Thoracic aorta (tissue), 2 donors: ENCODE results near the gene CLDN11. TPM values are rescaled to one million over a fixed set of nuclear protein-coding genes. Genes with fewer than 3 reads are reported as not detected.

ENCODE experiments used
- ATAC-seq: fragments of 150-250 bp; one replicate; pipeline ENCODE4 v1.8.0; 2017; ENCODE audit warnings: low read depth; ENCODE audit not compliant: insufficient number of reproducible peaks, low FRiP score
- DNase-seq: peaks from one replicate; pipeline ENCODE4 v3.0.0-alpha.2; 2020; ENCODE audit warnings: low spot score
- H3K27ac ChIP-seq, 2 donors: fragments of 200-600 bp; sonication (generic); 1 replicate in 1 of 2; 2 replicates in 1 of 2; pipeline ENCODE4 v1.5.1; 2016; ENCODE audit warnings: mild to moderate bottlenecking in 2 of 2, moderate library complexity in 2 of 2
- H3K27me3 ChIP-seq: fragments of 200-600 bp; sonication (generic); replicated peaks from 2 replicates; pipeline ENCODE4 v1.6.0; 2016; ENCODE audit warnings: mild to moderate bottlenecking; ENCODE audit not compliant: insufficient read depth
- H3K36me3 ChIP-seq: fragments of 200-600 bp; sonication (generic); one replicate; pipeline ENCODE4 v1.5.1; 2016
- H3K4me1 ChIP-seq, 2 donors: fragments of 200-600 bp; sonication (generic); 1 replicate in 1 of 2; 2 replicates in 1 of 2; pipeline versions ENCODE4 v1.5.1 to v1.6.0; 2016; ENCODE audit warnings: low read depth in 2 of 2, mild to moderate bottlenecking in 1 of 2; ENCODE audit not compliant: control insufficient read depth in 1 of 2
- H3K4me3 ChIP-seq: fragments of 200-600 bp; sonication (generic); 2 replicates; pipeline ENCODE4 v1.5.1; 2016; ENCODE audit warnings: mild to moderate bottlenecking
- H3K9me3 ChIP-seq: fragments of 200-600 bp; sonication (generic); 2 replicates; pipeline ENCODE4 v1.5.1; 2016
- CTCF ChIP-seq: fragments of 200-600 bp; sonication (generic); IDR thresholded peaks from one replicate; pipeline ENCODE4 v1.5.1; 2019; ENCODE audit warnings: antibody characterized with exemption
- total RNA-seq, 2 donors: library from RNA; depleted of rRNA; stranded (reverse); fragments of >200 nt; gene quantifications; one replicate each; pipeline versions ENCODE4 v1.1.0 to v1.2.3, GENCODE V29; 2016

Gene CLDN11
- total RNA-seq, 2 donors from 2014 or later: 2.5 to 2.7 TPM

GRCh38 chr3:170387950-170388349 lies 30.7 kb upstream of the CLDN11 start:
- peaks cover 27% of the 10 kb centered on the region for H3K36me3 ChIP-seq
- ATAC-seq (no peak), DNase-seq (no peak)
- no peaks in the 10 kb centered on the region for H3K9me3 ChIP-seq
- peaks cover 0 to 7% of the 10 kb centered on the region in 2 donors for H3K4me1 ChIP-seq
- no peaks in the 10 kb centered on the region for H3K27me3 ChIP-seq
- no peak overlapping the region for H3K27ac ChIP-seq
- H3K4me3 ChIP-seq: no peak overlapping the region
- TF ChIP-seq CTCF: no peak

- peaks cover 15% of the 10 kb centered on the region for H3K36me3 ChIP-seq
- no peak for DNase-seq
These were observed 27.6 kb upstream of the CLDN11 start for GRCh38 chr3:170391108-170391507.

GRCh38 chr3:170397685-170398084 lies 21.0 kb upstream of the CLDN11 start:
- Histone ChIP-seq H3K9me3 (no peaks in the 10 kb centered on the region), H3K4me1 (no peaks in the 10 kb centered on the region), H3K27me3 (no peaks in the 10 kb centered on the region), H3K27ac (no peak overlapping the region), H3K36me3 (no peaks in the 10 kb centered on the region), H3K4me3 (no peak overlapping the region)
- TF ChIP-seq CTCF: no peak
- ATAC-seq (no peak), DNase-seq (no peak)

More at GRCh38 chr3:170391108-170391507, 27.6 kb upstream of the CLDN11 start:
- no peak for ATAC-seq
- Histone ChIP-seq H3K4me1 (peaks cover 0 to 4% of the 10 kb centered on the region in 2 donors), H3K27me3 (no peaks in the 10 kb centered on the region), H3K9me3 (no peaks in the 10 kb centered on the region), H3K27ac (no peak overlapping the region), H3K4me3 (no peak overlapping the region)
- TF ChIP-seq CTCF: no peak

GRCh38 chr3:170405101-170405500 lies 13.6 kb upstream of the CLDN11 start:
- ATAC-seq: no peak
- no peak for DNase-seq
- Histone ChIP-seq H3K4me3 (no peak overlapping the region), H3K27me3 (no peaks in the 10 kb centered on the region), H3K27ac (no peak overlapping the region), H3K36me3 (no peaks in the 10 kb centered on the region), H3K9me3 (no peaks in the 10 kb centered on the region), H3K4me1 (no peaks in the 10 kb centered on the region)
- TF ChIP-seq CTCF: no peak

- no peaks in the 10 kb centered on the region for H3K36me3 ChIP-seq
- TF ChIP-seq CTCF: peak; percentile 48
- no peaks in the 10 kb centered on the region for H3K9me3 ChIP-seq
- ATAC-seq: no peak
- H3K27me3 ChIP-seq: no peaks in the 10 kb centered on the region
- no peak for DNase-seq
- H3K4me3 ChIP-seq: no peak overlapping the region
- no peaks in the 10 kb centered on the region for H3K4me1 ChIP-seq
- H3K27ac ChIP-seq: no peak overlapping the region
These were observed 8.1 kb upstream of the CLDN11 start for GRCh38 chr3:170410428-170411029.
